Astrocyte (in vitro differentiated cells and primary cell): ENCODE measurements around the gene CLEC6A. TPM values are rescaled to one million over a fixed set of nuclear protein-coding genes. Genes with fewer than 3 reads are reported as not detected.
"Not testable (repeated sequence)": the region's sequence is repeated elsewhere in the genome, so short reads cannot be mapped to it uniquely, and the experiment has no call there.

ENCODE experiments used
- DNase-seq: peaks from one replicate; pipeline ENCODE4 v3.0.0-alpha.2; 2010; ENCODE audit warnings: low read depth
- FAIRE-seq: peaks from 2 replicates; lab custom pipeline; 2011; peaks lifted over from hg19 to GRCh38; lab: Jason Lieb, UNC
- H2AFZ ChIP-seq: 2 replicates; pipeline ENCODE4 v1.6.0; 2012; ENCODE audit warnings: low read depth, low read length, inconsistent platforms
- H3K27ac ChIP-seq: 2 replicates; pipeline ENCODE4 v1.5.1; 2011; ENCODE audit warnings: low read depth, low read length, inconsistent platforms
- H3K27me3 ChIP-seq: 2 replicates; pipeline ENCODE4 v1.6.0; 2011; ENCODE audit warnings: low read length, inconsistent platforms; ENCODE audit not compliant: insufficient read depth
- H3K36me3 ChIP-seq: 2 replicates; pipeline ENCODE4 v1.5.1; 2011; ENCODE audit warnings: low read length, inconsistent platforms; ENCODE audit not compliant: insufficient read depth
- H3K4me1 ChIP-seq: 2 replicates; pipeline ENCODE4 v1.5.1; 2011; ENCODE audit warnings: low read length, inconsistent platforms; ENCODE audit not compliant: insufficient read depth
- H3K4me2 ChIP-seq: 2 replicates; pipeline ENCODE4 v1.6.0; 2012; ENCODE audit warnings: low read length, inconsistent platforms
- H3K4me3 ChIP-seq: 2 replicates; pipeline ENCODE4 v1.5.1; 2011; ENCODE audit warnings: low read depth, mild to moderate bottlenecking, low read length, inconsistent platforms; ENCODE audit not compliant: insufficient read depth
- H3K79me2 ChIP-seq: 2 replicates; pipeline ENCODE4 v1.6.0; 2012; ENCODE audit warnings: mild to moderate bottlenecking, low read length, inconsistent platforms; ENCODE audit not compliant: insufficient read depth
- H3K9ac ChIP-seq: 2 replicates; pipeline ENCODE4 v1.6.0; 2012; ENCODE audit warnings: mild to moderate bottlenecking, low read length, inconsistent platforms
- H3K9me3 ChIP-seq: 2 replicates; pipeline ENCODE4 v1.5.1; 2012; ENCODE audit warnings: low read depth, mild to moderate bottlenecking, low read length, inconsistent platforms; ENCODE audit not compliant: insufficient read depth
- H4K20me1 ChIP-seq: 2 replicates; pipeline ENCODE4 v1.6.0; 2012; ENCODE audit warnings: low read length, inconsistent platforms; ENCODE audit not compliant: insufficient read depth
- H3K27ac Mint-ChIP-seq: one replicate; pipeline ENCODE4 v1.8.0; 2021; ENCODE audit warnings: mild to moderate bottlenecking, mixed read lengths; ENCODE audit not compliant: unreplicated experiment
- H3K27me3 Mint-ChIP-seq: one replicate; pipeline ENCODE4 v1.8.0; 2021; ENCODE audit warnings: low read depth, mixed read lengths; ENCODE audit not compliant: unreplicated experiment
- H3K36me3 Mint-ChIP-seq: one replicate; pipeline ENCODE4 v1.8.0; 2021; ENCODE audit warnings: low read depth, mixed read lengths; ENCODE audit not compliant: unreplicated experiment
- H3K4me1 Mint-ChIP-seq: one replicate; pipeline ENCODE4 v1.8.0; 2021; ENCODE audit warnings: low read depth, mixed read lengths; ENCODE audit not compliant: unreplicated experiment
- H3K4me3 Mint-ChIP-seq: one replicate; pipeline ENCODE4 v1.8.0; 2021; ENCODE audit warnings: mild to moderate bottlenecking, moderate library complexity, mixed read lengths; ENCODE audit not compliant: unreplicated experiment
- H3K9me3 Mint-ChIP-seq: one replicate; pipeline ENCODE4 v1.8.0; 2021; ENCODE audit warnings: mild to moderate bottlenecking, mixed read lengths; ENCODE audit not compliant: unreplicated experiment
- CTCF ChIP-seq: IDR thresholded peaks from 2 replicates; pipeline ENCODE4 v1.5.1; 2011; ENCODE audit warnings: low read depth, mild to moderate bottlenecking, inconsistent platforms, low read length, moderate library complexity; ENCODE audit not compliant: insufficient read depth
- EZH2 ChIP-seq: IDR thresholded peaks from 2 replicates; pipeline ENCODE4 v1.6.1; 2012; ENCODE audit warnings: mild to moderate bottlenecking, low read length, inconsistent platforms; ENCODE audit not compliant: insufficient read depth
- total RNA-seq: library from RNA; stranded (reverse); gene quantifications from 2 replicates; pipeline ENCODE4 v1.2.1, GENCODE V29; 2021

The CLEC6A gene
- total RNA-seq, 1 donor from 2014 or later = not detected

GRCh38 chr12:8493084-8493483 is 37.3 kb downstream of the CLEC6A start:
- H2AFZ ChIP-seq = no peak overlapping the region
- no peaks in the 10 kb centered on the region for H3K27me3 ChIP-seq
- H3K4me1 Mint-ChIP-seq = peaks cover 7% of the 10 kb centered on the region
- H3K27ac ChIP-seq = no peak overlapping the region
- H3K9me3 Mint-ChIP-seq = no peaks in the 10 kb centered on the region
- no peaks in the 10 kb centered on the region for H3K4me1 ChIP-seq
- peak overlapping the region; percentile 28 for H3K27ac Mint-ChIP-seq
- H3K9ac ChIP-seq = no peak overlapping the region
- no peak overlapping the region for H3K4me3 Mint-ChIP-seq
- no peak overlapping the region for H3K4me3 ChIP-seq
- no peaks in the 10 kb centered on the region for H3K9me3 ChIP-seq
- no peak for FAIRE-seq
- H3K36me3 Mint-ChIP-seq = no peaks in the 10 kb centered on the region
- H3K4me2 ChIP-seq = no peak overlapping the region
- TF ChIP-seq EZH2 = no peak
- TF ChIP-seq CTCF = no peak
- no peaks in the 10 kb centered on the region for H3K27me3 Mint-ChIP-seq
- H4K20me1 ChIP-seq = no peaks in the 10 kb centered on the region
- H3K79me2 ChIP-seq = no peaks in the 10 kb centered on the region
- DNase-seq = no peak
- H3K36me3 ChIP-seq = no peaks in the 10 kb centered on the region

GRCh38 chr12:8495671-8496070 is 39.9 kb downstream of the CLEC6A start:
- H3K4me1 Mint-ChIP-seq, H3K9me3 Mint-ChIP-seq, H3K36me3 Mint-ChIP-seq, H3K9me3 ChIP-seq, H3K27ac Mint-ChIP-seq, H3K27ac ChIP-seq, H3K9ac ChIP-seq, H3K4me3 ChIP-seq, H3K27me3 Mint-ChIP-seq, FAIRE-seq, H3K4me1 ChIP-seq, DNase-seq, H3K79me2 ChIP-seq, H3K27me3 ChIP-seq, H3K36me3 ChIP-seq, H3K4me3 Mint-ChIP-seq, H3K4me2 ChIP-seq, H2AFZ ChIP-seq, H4K20me1 ChIP-seq: not testable (repeated sequence)

DNA sequence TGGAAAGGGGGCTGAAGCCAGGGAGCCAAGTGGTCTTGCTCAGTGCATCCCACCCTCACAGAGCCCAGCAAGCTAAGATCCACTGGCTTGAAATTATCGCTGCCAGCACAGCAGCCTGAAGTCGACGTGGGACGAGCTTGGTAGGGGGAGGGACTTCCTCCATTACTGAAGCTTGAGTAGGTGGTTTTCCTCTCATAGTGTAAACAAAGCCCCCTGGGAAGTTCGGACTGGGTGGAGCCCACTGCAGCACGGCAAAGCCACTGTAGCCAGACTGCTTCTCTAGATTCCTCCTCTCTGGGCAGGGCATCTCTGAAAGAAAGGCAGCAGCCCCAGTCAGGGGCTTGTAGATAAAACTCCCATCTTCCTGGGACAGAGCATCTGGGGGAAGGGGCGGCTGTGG is 40.3 kb downstream of the CLEC6A start:
- H3K4me1 ChIP-seq, H3K4me1 Mint-ChIP-seq, H3K79me2 ChIP-seq, H4K20me1 ChIP-seq, H3K27ac Mint-ChIP-seq, H3K9me3 Mint-ChIP-seq, H3K27me3 ChIP-seq, DNase-seq, H3K27me3 Mint-ChIP-seq, H3K36me3 Mint-ChIP-seq, FAIRE-seq, H3K36me3 ChIP-seq, H3K4me3 Mint-ChIP-seq, H3K27ac ChIP-seq, H3K4me2 ChIP-seq, H3K9me3 ChIP-seq, H3K9ac ChIP-seq, H2AFZ ChIP-seq, H3K4me3 ChIP-seq: not testable (repeated sequence)

GRCh38 chr12:8499616-8500015 is 43.9 kb downstream of the CLEC6A start:
- H3K9me3 ChIP-seq = no peaks in the 10 kb centered on the region
- H2AFZ ChIP-seq = no peak overlapping the region
- no peaks in the 10 kb centered on the region for H3K36me3 ChIP-seq
- no peak overlapping the region for H3K27ac ChIP-seq
- H3K36me3 Mint-ChIP-seq = no peaks in the 10 kb centered on the region
- H3K9me3 Mint-ChIP-seq = no peaks in the 10 kb centered on the region
- H3K4me2 ChIP-seq = no peak overlapping the region
- H3K27me3 Mint-ChIP-seq = no peaks in the 10 kb centered on the region
- no peaks in the 10 kb centered on the region for H3K27me3 ChIP-seq
- no peaks in the 10 kb centered on the region for H3K4me1 ChIP-seq
- H3K4me1 Mint-ChIP-seq = no peaks in the 10 kb centered on the region
- no peak overlapping the region for H3K4me3 ChIP-seq
- H3K9ac ChIP-seq = no peak overlapping the region
- no peak overlapping the region for H3K27ac Mint-ChIP-seq
- TF ChIP-seq EZH2 = no peak
- no peaks in the 10 kb centered on the region for H3K79me2 ChIP-seq
- FAIRE-seq (no peak), DNase-seq (no peak)
- no peaks in the 10 kb centered on the region for H4K20me1 ChIP-seq
- H3K4me3 Mint-ChIP-seq = no peak overlapping the region
